EH (cell line): Measurements from ENCODE around the gene KMT2C.
A peak's percentile ranks its signal among the peaks of the same experiment; 100 is the strongest.
"Not testable (repeated sequence)": the region's sequence is repeated elsewhere in the genome, so short reads cannot be mapped to it uniquely, and the experiment has no call there.

ENCODE experiments used
- DNase-seq: peaks from one replicate; pipeline ENCODE4 v3.0.0-alpha.2; 2015; ENCODE audit warnings: low read depth

KMT2C gene

DNA sequence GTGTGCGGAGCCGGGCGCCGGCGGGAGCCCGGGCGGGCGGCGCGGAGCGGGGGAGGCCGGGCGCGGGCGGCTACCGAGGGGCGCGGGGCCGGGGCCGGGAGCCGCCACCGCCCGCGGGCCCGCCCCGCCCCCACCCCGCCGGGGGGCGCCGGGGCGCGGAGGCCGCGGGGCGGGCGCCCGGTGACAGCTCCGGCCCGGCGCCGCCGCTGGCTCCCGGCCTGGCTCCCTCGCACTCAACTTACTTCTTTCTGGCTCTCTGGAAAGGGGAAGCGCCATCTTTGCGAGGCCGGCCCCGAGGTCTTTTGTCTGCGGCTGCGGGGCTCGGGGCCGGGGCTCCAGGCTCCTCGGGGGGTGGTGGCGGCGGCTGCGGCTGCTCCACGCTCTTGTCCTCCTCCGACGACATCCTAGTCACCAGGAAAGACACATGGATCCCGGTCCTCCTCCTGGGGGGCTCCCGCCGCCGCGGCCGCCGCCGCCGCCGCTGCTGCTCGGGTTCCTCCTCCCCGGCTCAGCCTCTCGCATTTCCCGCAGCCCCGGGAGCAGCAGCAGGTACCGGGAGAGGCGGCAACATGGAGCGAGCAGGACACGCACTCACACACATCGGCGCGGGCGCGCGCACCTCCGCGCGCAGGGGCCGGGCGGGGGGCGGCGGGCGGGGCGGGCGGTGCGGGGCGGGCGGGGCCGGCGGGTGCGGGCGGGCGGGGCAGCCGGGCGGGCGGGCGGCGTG lies at the start of gene KMT2C:
KMT2C (minus strand) TSS at position 620 of the 727 bp plus-strand sequence; CDS start at position 403, 217 bp downstream.
- peak; percentile 53 for DNase-seq

DNA sequence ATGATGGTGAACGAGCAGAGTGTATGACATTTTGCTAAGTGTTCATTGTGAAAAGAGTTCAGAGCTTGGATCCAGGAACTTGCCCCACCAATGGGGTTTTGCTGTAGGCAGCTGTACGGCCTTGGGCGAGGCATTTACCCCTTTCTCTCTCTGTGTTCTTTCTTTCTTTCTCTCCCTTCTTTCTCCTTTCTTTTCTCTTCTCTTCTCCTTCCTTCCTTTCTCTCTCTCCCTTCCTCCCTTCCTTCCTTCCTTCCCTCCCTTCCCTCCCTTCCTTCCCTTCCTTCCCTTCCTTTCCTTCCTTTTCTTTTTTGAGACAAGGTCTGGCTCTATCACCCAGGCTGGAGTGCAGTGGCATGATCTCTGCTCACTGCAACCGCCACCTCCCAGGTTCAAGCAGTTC lies 45.3 kb upstream of the KMT2C start:
- DNase-seq = no peak

DNA sequence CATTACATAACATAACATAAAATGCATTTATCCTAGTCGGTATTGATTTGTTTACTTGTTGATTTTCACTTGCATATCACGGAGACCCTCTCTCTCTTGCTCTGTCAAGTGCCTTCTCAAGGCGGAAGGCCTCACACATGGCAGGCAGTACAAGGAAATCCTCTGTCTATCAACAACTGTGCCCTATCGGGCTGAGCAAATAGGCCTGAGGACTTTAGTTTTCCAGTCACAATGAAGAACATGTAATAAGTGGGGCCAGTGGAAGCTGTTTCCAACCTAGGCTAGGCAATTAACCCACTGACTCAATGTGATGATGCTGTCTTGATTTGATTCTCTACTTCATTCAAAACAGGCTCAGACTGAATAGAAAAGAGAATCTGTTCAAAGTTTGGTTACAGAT lies 44.9 kb upstream of the KMT2C start:
- DNase-seq = no peak

DNA sequence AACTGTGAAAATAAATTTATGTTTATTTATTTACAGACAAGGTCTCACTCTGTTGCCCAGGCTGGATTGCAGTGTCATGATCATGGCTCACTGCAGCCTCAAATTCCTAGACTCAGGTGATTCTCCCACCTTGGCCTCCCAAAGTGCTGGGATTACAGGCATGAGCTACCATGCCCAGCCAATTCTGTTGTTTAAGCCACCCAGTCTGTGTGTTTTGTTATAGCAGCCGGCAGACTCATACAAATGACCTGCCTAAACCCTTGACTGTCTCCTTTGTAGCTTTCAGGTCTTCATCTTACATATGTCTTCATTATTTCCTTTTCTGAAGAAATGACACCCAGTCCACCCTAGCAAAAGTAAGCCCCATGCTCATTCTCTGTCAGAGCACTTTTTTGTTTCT lies 43.8 kb upstream of the KMT2C start:
- DNase-seq = no peak

DNA sequence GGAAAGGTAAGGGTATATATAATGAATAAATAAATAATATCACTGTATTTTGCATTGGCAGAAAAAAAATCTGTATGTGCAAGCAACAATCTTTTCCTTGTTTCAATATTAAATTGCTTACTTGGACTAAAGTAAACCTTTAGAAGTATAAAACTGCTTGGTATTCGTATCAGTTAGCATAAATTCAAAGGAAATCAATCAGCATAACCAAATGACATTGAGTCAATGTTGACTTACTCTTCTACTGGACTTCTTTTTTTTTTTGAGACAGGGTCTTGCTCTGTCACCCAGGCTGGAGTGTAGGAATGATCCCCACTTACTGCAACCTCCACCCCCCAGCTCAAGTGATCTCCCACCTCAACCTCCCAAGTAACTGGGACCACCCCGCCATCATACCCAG lies 42.3 kb upstream of the KMT2C start:
- DNase-seq = no peak

DNA sequence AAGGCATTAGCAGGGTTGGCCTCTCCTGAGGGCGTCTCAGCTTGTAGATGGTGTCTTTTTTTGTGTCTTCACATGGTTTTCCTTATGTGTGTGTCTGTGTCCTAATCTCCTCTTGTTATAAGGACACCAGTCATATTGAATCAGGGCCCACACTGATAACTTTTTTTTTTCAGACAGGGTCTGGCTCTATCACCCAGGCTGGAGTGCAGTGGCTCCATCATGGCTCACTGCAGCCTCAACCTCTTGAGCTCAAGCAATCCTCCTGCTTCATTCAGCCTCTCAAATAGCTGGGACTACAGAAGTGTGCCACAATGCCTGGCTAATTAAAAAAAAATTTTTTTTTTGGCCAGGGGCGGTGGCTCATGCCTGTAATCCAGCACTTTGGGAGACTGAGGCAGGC lies 41.3 kb upstream of the KMT2C start:
- no peak for DNase-seq

DNA sequence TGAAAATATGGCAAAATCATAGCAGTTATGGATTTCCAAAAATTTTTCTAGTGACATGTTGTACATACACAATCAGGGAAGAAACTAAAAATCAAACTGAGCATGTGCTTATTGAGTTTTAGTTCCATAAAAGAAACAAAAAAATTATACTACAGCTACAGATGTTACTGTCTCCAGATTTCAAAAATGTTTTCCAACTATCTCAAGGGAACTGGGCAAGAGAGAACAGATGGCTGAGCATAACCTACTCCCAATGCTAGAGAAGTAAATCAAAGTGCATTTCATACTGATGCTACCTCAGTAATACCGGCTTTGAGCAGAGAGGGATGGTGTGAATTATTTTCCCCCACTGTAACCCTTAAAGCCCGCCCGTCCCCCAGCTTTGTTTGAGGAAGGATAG lies 40.7 kb upstream of the KMT2C start:
- DNase-seq = no peak

DNA sequence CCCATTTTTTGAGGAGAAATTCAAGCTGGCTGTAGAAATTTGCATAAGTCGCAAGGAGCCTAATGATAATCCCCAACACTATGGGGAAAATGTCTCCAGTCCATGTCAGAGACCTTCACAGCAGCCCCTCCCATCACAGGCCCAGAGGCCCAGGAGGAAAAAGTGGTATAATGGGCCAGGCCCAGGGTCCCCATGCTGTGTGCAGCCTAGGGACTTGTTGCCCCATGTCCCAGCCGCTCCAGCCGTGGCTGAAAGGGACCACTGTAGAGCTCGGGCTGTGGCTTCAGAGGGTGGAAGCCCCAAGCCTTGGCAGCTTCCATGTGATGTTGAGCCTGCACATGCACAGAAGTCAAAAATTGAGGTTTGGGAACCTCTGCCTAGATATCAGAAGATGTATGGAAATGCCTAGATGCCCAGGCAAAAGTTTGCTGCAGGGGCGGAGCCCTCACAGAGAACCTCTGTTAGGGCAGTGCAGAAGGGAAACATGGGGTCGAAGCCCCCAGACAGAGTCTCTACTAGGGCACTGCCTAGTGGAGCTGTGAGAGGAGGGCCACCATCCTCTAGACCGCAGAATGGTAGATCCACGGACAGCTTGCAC lies 35.3 kb upstream of the KMT2C start:
- DNase-seq = not testable (repeated sequence)

DNA sequence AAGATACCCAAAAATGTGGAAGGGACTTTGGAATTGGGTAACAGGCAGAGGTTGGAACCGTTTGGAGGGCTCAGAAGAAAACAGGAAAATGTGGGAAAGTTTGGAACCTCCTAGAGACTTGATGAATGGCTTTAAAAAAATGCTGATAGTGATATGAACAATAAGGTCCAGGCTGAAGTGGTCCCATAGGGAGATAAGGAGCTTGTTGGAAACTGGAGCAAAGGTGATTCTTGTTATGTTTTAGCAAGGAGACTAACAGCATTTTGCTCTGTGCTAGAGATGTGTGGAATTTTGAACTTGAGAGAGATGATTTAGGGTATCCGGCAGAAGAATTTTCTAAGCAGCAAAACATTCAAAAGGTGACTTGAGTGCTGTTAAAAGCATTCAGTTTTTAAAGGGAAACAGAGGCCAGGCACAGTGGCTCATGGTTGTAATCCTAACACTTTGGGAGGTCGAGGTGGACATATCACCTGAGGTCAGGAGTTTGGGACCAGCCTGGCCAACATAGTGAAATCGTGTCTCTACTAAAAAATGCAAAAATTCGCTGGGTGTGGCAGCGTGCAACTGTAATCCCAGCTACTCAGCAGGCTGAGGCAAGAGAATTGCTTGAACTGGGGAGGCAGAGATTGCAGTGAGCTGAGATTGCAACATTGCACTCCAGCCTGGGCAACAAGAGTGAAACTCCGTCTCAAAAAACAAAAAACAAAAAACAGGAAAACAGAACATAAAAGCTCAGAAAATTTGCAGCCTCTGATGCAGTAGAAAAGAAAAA lies 34.6 kb upstream of the KMT2C start:
- DNase-seq = not testable (repeated sequence)

DNA sequence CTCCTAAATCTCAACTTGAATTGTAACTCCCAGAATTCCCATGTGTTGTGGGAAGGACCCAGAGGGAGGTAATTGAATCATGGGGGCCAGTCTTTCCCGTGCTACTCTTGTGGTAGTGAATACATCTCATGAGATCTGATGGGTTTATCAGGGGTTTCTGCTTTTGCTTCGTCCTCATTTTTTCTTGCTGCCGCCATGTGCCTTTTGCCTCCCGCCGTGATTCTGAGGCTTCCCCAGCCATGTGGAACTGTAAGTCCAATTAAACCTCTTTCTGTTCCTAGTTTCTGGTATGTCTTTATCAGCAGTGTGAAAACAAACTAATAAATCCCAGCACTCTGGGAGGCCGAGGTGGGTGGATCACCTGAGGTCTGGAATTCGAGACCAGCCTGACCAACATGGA lies 33.8 kb upstream of the KMT2C start:
- DNase-seq = not testable (repeated sequence)

DNA sequence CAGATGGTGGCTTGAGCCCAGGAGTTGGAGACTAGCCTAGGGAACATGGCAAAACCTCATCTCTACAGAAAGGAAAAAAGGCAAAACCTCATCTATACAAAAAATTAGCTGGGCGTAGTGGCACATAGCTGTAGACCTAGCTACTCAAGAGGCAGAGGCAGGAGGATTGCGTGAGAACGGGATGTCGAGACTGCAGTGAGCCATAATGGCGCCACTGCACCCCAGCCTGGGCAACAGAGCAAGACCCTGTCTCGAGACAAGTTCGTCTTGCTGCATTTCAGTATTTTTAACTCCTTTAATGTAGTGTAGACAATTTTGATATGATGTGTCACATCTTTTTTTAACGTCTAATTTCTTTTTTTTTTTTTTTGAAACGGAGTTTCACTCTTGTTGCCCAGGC lies 31.4 kb upstream of the KMT2C start:
- DNase-seq = no peak

DNA sequence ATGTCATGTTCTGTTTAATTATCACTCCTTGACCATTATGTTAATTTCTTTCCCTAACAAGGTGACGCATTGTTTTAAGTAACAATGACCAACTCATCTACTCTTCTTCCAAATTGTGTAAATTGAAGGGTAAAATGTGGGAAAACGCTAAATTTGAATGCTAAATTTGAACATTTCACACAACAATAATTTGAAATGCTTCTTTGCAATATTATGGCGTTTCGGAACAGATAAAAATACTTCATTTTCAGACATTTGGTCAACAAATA lies 29.2 kb upstream of the KMT2C start:
- DNase-seq = no peak

DNA sequence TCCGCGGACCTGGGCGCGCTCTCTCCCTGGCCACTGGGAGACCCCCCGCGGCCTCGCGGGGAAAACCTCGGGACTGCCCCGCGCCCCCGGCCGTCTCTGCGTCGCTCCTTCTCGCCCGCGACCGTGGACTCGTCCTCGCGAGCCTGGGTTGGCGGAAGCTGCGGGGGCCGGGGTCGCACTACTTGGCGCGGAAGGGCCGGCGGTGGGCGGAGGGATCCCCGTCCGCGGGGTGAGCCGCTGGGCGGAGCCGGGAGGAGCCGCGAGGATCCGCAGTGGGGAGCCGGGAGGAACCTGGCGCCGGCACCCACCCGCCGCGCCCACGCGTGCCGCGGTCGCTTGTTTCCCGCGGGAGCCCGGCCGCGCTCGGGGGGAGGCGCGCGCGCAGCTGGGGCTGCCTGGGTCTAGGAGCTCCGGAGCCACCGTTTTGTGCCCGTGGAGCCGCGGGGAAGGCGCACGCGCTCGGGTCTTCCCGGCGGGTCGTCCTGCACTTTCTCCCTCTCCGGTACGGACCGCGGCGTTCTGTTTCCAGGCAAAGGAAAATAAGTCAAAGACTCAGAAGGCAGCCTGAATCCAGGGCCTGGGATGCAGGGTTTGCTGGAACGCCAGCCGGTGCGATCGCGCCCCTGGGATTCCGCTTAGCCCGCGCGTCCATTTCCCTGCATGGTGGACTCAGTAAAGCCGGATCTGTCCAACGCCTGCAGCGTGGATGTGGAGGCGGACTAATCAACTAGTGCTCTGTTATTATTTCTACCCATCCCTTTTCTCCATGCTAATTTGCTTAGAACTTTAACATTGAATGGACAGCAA lies 28.7 kb upstream of the KMT2C start:
- DNase-seq = peak; percentile 66

DNA sequence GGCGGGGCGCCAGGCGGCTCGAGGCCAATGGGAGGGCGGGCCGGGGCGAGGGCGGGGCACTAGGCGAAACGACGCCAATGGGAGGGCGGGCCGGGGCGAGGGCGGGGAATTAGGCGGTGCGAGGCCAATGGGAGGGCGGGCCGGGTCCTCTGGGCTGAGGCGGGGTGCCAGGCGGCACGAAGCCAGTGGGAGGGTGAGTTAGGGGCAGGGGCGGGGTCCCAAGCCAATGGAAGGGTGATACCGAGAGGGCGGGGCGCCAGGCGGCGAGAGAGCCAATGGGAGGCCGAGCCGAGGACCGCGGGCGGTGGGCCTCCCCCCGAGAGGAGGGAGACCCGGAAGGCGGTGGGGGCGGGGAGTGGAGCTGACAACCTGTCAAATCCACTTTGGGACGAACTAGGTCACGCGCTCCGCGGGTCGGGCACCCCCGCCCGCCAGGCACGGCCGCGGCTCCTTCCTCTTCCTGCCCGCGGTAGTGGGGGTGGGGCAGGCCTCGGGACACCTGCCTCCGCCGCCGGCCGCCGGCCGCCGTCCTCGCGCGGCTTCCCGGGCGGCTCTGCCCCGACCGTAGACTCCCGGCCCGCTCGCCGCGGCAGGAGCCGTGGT lies 28.0 kb upstream of the KMT2C start:
- peak; percentile 99 for DNase-seq

DNA sequence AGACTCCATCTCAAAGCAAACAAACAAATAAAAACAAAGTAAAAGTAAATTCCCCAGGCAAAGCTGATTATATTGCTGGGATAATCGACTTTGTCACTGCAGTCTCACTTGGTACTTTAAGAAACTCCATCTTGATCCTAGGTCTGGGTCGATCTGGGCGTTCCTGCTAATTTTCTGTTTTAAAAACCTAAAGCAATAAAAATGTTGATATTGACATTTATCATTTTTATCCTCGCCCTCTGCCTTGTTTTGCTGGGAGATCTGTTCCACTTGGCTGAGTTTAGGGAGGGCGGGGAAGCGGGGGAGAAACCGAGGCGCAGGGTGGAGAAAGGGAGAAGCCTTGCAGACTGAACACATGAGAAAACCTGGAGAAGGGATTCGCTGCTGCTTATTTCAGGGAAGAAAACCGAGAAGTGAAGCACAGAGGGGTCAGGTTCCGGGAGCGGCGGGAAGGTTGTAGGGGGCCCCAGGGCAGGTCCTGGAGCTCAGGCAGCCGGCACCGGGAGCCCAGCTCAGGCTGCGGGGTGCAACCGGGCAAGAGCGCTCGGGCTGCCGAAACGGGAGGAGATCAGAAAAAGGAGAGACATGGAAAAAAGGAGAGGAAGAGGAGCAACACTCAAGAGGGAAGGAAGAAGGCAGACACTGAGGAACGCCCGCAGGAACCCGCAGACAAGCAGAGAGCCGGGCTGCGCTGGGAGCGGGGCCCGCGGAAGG lies 27.3 kb upstream of the KMT2C start:
- peak; percentile 64 for DNase-seq

DNA sequence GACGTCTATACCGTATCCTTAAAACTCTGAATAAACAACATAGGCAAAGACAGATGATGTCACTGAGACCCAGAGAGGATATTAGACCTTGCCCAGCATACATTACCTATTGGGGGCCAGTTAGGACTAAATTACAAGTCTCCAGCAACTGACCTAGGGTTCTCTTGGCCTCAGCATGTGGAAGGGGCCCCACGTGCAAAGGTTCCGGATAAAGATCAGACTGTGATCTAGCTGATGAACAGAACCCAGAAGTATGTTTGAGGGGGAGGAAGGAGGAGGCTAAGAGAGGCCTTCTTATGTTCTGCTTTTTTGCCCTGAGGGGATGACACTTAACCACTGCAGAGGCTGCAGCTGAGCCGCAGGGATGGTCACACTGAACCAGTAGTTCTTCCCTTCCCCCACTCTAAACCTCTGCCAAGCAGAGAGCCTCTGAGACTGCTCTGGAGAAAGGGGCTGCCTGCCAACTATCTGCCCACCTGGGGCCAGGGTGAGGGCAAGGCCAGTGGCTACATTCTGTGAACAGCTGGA lies 24.0 kb upstream of the KMT2C start:
- DNase-seq = peak; percentile 83

DNA sequence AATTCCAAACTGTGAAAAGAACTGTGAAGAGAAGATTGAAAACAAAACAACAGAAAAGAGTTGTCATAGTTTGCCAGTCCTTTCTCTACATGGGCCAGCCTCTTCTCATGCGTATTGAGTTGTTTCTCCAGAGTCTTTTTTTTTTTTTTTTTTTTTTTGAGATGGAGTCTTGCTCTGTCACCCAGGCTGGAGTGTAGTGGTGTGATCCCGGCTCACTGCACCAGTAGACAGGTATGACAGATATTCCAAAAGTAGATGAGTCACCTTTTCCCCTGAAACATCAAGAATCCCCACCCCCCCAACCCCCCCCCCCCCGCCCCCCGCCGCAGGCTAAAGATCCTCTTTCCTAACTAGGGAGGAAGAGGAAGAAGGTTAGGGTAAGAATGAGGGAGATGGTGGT lies 15.6 kb upstream of the KMT2C start:
- DNase-seq = no peak

DNA sequence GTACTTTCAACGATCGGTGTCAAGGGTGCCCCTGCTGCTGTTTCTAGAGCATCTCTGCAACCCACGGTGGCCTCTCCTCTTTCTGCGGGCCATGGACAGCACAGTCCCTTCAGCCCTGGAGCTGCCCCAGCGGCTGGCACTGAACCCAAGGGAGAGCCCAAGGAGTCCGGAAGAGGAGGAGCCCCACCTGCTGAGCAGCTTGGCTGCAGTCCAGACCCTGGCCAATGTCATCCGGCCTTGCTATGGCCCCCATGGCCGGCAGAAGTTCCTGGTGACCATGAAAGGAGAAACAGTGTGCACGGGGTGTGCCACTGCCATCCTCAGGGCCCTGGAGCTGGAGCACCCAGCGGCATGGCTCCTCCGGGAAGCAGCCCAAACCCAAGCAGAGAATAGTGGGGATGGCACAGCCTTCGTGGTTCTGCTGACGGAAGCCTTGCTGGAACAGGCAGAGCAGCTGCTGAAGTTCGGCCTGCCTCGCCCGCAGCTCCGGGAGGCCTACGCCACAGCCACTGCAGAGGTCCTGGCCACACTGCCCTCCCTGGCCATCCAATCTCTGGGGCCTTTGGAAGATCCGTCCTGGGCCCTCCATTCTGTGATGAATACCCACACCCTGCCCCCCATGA lies 9.7 kb upstream of the KMT2C start:
- not testable (repeated sequence) for DNase-seq

DNA sequence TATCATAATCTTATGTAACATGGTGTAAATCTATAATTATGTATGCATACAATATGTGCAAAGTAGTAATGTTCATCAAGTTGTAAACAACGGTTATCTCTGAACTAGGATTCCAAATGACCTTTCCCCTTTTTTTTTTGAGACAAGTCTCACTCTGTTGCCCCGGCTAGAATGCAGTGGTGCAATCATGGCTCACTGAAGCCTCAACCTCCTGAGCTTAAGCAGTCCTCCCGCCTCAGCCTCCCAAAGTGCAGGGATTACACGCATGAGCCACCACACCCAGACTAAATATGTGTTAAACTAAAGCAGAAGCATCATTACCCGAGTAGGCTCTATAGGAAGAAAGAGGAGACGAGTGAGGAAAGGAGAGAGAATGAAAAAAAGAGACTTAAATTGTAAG lies 7.8 kb upstream of the KMT2C start:
- no peak for DNase-seq

DNA sequence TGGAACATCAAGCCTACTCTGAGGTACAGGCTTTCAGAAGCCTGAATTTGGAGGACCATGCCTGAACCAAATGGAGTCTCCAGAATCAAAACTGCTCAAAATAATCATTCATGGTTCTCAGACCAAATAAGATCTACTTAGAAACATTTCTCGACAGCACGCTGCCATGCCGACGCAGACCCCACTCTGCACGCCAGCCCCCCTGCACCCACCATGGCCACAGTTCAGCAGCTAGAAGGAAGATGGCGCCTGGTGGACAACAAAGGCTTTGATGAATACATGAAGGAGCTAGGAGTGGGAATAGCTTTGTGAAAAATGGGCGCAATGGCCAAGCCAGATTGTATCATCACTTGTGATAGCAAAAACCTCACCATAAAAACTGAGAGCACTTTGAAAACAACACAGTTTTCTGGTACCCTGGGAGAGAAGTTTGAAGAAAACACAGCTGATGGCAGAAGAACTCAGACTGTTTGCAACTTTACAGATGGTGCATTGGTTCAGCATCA lies 6.6 kb upstream of the KMT2C start:
- DNase-seq = no peak

DNA sequence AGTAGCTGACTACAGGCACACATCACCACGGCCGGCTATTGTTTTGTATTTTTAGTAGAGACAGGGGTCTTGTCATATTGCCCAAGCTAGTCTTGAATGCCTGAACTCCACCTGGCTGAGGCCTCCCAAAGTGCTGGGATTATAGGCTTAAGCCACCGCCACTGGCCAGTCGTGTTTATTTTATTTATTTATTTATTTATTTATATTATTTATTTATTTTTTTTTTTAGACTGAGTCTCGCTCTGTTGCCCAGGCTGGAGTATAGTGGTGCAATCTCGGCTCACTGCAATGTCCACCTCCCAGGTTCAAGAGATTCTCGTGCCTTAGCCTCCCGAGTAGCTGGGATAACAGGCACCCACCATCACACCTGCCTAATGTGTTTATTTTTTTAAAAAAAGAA lies 6.0 kb upstream of the KMT2C start:
- not testable (repeated sequence) for DNase-seq
